Activated B cell treated with CpG ODN at 0.5 μM for 24 hours (primary cell): Measurements from ENCODE around the gene OSBPL2. TPM values are rescaled to one million over a fixed set of nuclear protein-coding genes. Genes with fewer than 3 reads are reported as not detected.

Experiments used
- ATAC-seq: fragments of 200-7000 bp; cut with Tn5 transposase; one replicate; pipeline ENCODE4 v1.10.0; 2021; ENCODE audit warnings: low read depth, mild to moderate bottlenecking, moderate library complexity
- CTCF ChIA-PET: fragments of 350-600 bp; sonication (Branson Sonifier 250); formaldehyde crosslinking; loops from one replicate; lab custom pipeline; 2021; ENCODE audit warnings: antibody characterized with exemption; lab: Charles Lee
- POLR2A ChIA-PET: fragments of 350-600 bp; sonication (Branson Sonifier 250); formaldehyde crosslinking; loops from one replicate; lab custom pipeline; 2021; ENCODE audit warnings: antibody characterized with exemption; lab: Charles Lee
- DNase-seq: peaks from one replicate; pipeline ENCODE4 v3.0.0; 2022
- H3K27ac Mint-ChIP-seq: one replicate; pipeline ENCODE4 v1.8.0; 2020; ENCODE audit warnings: mixed read lengths
- H3K27me3 Mint-ChIP-seq: one replicate; pipeline ENCODE4 v1.8.0; 2021; ENCODE audit warnings: mixed read lengths
- H3K36me3 Mint-ChIP-seq: one replicate; pipeline ENCODE4 v1.8.0; 2021; ENCODE audit warnings: low read depth, mixed read lengths
- H3K4me1 Mint-ChIP-seq: one replicate; pipeline ENCODE4 v1.8.0; 2021; ENCODE audit warnings: mixed read lengths
- H3K4me3 Mint-ChIP-seq: one replicate; pipeline ENCODE4 v1.8.0; 2020; ENCODE audit warnings: mild to moderate bottlenecking, mixed read lengths
- H3K9me3 Mint-ChIP-seq: one replicate; pipeline ENCODE4 v1.8.0; 2020; ENCODE audit warnings: mixed read lengths
- intact Hi-C: fragments of 100-400 bp; cut with micrococcal nuclease; formaldehyde crosslinking; loops from one replicate; pipeline ENCODE4 v1.15.1; 2024
- total RNA-seq: library from RNA; stranded (reverse); gene quantifications from 2 replicates; pipeline ENCODE4 v1.2.3, GENCODE V29; 2022
- TF ChIP-seq, protein P1 (sequence below): fragments of 200-600 bp; IDR thresholded peaks from one replicate; pipeline ENCODE4 v1.8.0; 2022; ENCODE audit warnings: antibody characterized with exemption, mild to moderate bottlenecking

OSBPL2 gene
- total RNA-seq, 1 donor from 2014 or later: 43.0 TPM

DNA sequence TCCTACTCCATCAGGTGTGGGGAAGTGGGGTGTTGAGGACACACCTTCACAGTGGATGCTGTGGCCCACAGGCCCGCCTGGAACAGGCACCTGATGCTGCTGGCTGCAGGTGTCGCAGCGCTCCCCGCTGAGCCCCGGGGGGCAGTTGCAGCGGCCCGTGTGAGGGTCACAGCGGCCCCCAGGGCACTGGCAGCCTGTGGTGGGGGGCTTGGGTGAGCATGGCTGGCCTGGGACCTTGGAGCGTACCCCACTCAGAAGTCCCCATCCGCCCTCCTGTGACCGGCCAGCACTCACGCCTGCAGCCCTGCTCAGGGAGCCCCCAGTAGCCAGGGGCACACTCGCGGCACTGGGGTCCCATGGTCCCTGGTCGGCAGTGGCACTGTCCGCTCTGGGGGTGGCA, 83.7 kb downstream of the OSBPL2 start:
- CTCF ChIA-PET: no interaction called here
- Mint-ChIP-seq H3K27ac (no peak overlapping the region), H3K27me3 (no peaks in the 10 kb centered on the region), H3K9me3 (no peaks in the 10 kb centered on the region), H3K36me3 (peaks cover 17% of the 10 kb centered on the region), H3K4me1 (no peaks in the 10 kb centered on the region), H3K4me3 (no peak overlapping the region)
- TF ChIP-seq, protein P1, sequence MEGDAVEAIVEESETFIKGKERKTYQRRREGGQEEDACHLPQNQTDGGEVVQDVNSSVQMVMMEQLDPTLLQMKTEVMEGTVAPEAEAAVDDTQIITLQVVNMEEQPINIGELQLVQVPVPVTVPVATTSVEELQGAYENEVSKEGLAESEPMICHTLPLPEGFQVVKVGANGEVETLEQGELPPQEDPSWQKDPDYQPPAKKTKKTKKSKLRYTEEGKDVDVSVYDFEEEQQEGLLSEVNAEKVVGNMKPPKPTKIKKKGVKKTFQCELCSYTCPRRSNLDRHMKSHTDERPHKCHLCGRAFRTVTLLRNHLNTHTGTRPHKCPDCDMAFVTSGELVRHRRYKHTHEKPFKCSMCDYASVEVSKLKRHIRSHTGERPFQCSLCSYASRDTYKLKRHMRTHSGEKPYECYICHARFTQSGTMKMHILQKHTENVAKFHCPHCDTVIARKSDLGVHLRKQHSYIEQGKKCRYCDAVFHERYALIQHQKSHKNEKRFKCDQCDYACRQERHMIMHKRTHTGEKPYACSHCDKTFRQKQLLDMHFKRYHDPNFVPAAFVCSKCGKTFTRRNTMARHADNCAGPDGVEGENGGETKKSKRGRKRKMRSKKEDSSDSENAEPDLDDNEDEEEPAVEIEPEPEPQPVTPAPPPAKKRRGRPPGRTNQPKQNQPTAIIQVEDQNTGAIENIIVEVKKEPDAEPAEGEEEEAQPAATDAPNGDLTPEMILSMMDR: no peak
- POLR2A ChIA-PET: no interaction called here
- intact Hi-C loops: loop anchor here (1.0 kb wide), 1 partner anchor 15 kb away; no protein-coding TSS in a partner anchor
- no peak for ATAC-seq
- DNase-seq: no peak

DNA sequence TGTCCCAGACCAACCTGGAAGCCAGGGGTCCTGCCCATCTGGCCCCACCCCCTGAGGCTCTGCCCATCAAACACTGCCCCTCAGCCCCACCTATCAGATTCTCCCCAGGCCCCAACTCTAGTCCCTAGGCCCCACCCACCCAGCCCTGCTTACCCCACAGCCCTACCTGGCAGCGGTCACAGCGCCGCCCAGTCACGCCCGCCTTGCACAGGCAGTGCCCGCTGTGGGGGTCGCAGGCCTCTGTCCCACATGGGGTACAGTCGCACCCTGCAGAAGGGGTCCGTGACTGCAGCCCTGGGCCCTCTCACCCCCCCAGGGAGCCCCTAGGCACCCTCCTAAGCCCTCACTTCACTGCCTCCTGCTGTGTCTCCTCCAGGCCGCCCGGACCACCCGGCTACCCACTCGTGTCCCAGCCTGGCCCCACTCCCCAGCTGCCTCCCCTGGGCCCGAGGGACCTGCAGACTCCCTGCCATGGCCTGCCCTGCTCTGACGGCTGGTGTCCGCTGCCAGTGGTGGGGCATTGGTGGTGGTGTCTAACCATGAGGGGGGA, 84.2 kb downstream of the OSBPL2 start:
- ATAC-seq: no peak
- H3K27ac Mint-ChIP-seq: no peak overlapping the region
- H3K9me3 Mint-ChIP-seq: no peaks in the 10 kb centered on the region
- ChIA-PET CTCF (no interaction called here), POLR2A (no interaction called here)
- TF ChIP-seq, protein P1: no peak
- DNase-seq: no peak
- H3K4me3 Mint-ChIP-seq: no peak overlapping the region
- H3K27me3 Mint-ChIP-seq: no peaks in the 10 kb centered on the region
- intact Hi-C loops: no loop called here
- no peaks in the 10 kb centered on the region for H3K4me1 Mint-ChIP-seq
- peaks cover 20% of the 10 kb centered on the region for H3K36me3 Mint-ChIP-seq

GRCh38 chr20:62323146-62323979, 85.0 kb downstream of the OSBPL2 start:
- H3K27ac Mint-ChIP-seq: no peak overlapping the region
- H3K27me3 Mint-ChIP-seq: no peaks in the 10 kb centered on the region
- TF ChIP-seq, protein P1: no peak
- no peaks in the 10 kb centered on the region for H3K4me1 Mint-ChIP-seq
- H3K4me3 Mint-ChIP-seq: no peak overlapping the region
- intact Hi-C loops: no loop called here
- H3K9me3 Mint-ChIP-seq: no peaks in the 10 kb centered on the region
- CTCF ChIA-PET: no interaction called here
- POLR2A ChIA-PET: no interaction called here
- ATAC-seq (no peak), DNase-seq (no peak)
- H3K36me3 Mint-ChIP-seq: peaks cover 22% of the 10 kb centered on the region

- no peaks in the 10 kb centered on the region for H3K4me1 Mint-ChIP-seq
- no peaks in the 10 kb centered on the region for H3K27me3 Mint-ChIP-seq
- POLR2A ChIA-PET: no interaction called here
- H3K9me3 Mint-ChIP-seq: no peaks in the 10 kb centered on the region
- TF ChIP-seq, protein P1: no peak
- H3K27ac Mint-ChIP-seq: no peak overlapping the region
- H3K36me3 Mint-ChIP-seq: peaks cover 21% of the 10 kb centered on the region
- ATAC-seq (no peak), DNase-seq (no peak)
- intact Hi-C loops: no loop called here
- CTCF ChIA-PET: no interaction called here
- H3K4me3 Mint-ChIP-seq: no peak overlapping the region
Measured at GRCh38 chr20:62323980-62324906, 85.9 kb downstream of the OSBPL2 start.
